KOPT-K1 (cell line): ENCODE data around the gene TRIM29.

ENCODE experiments used
- H3K27ac ChIP-seq: fragments of 200-600 bp; sonication (generic); 2 replicates; pipeline ENCODE4 v1.5.1; 2016; ENCODE audit warnings: antibody characterized with exemption, mild to moderate bottlenecking, low read depth, low read length; ENCODE audit not compliant: poor library complexity, severe bottlenecking
- H3K36me3 ChIP-seq: fragments of 200-600 bp; sonication (generic); 2 replicates; pipeline ENCODE4 v1.5.1; 2017; ENCODE audit warnings: antibody characterized with exemption, mild to moderate bottlenecking, low read length, moderate library complexity; ENCODE audit not compliant: insufficient read depth
- H3K9me3 ChIP-seq: fragments of 200-600 bp; sonication (generic); 2 replicates; pipeline ENCODE4 v1.5.1; 2017; ENCODE audit warnings: antibody characterized with exemption, low read length, mild to moderate bottlenecking; ENCODE audit not compliant: insufficient read depth, poor library complexity, severe bottlenecking

The TRIM29 gene

DNA sequence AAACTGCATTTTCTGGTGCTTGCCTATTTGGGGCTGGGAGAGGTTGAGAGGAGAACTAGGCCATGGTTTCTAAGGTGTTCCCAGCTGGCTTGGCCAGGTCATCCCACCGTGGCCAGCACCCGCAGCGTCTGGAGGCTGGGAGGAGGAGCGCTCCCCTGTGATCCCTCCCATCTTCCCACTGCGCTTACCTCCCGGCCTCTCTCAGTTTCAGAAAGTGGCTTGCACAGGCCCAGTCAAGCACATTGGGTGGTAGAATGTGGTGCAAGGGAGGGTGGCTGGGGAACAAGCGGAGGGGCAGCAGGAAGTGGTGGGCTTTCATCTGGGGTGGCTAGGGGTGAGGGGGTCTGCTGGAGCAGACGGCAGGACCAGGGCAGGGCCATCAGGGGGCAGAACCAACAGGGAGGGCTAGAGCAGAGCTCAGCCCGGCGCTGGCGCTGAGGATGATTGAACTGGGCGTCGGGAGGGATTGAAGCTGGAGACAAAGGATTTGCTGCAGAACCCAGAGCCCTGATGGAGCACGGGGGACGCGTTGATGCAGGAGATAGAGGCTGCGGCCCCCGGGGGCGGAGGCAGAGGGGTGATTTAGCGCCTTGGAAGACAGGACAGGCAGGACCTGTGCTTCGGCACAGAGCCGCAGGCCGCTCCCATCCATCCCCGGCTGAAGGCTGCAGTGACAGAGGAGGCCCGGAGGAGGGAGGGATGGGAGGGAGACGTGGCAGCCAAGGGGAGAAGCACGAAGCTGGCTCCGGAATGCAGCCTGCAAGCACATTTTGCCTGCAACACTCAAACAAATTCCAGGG is 76.0 kb downstream of the TRIM29 start:
- Histone ChIP-seq H3K9me3 (no peaks in the 10 kb centered on the region), H3K36me3 (no peaks in the 10 kb centered on the region), H3K27ac (no peak overlapping the region)
